Hematopoietic multipotent progenitor cell treated with erythropoietin and hydrocortisone succinate and interleukin-3 and kit ligand, for 8 days (in vitro differentiated cells): ENCODE results near the gene TRIM37.
A peak's percentile ranks its signal among the peaks of the same experiment; 100 is the strongest.
"Not testable (repeated sequence)": the region's sequence is repeated elsewhere in the genome, so short reads cannot be mapped to it uniquely, and the experiment has no call there.

ENCODE experiments used
- DNase-seq: peaks from one replicate; pipeline ENCODE4 v3.0.0-alpha.2; 2015

The TRIM37 gene

GRCh38 chr17:59108400-59109102, 1.9 kb upstream of the TRIM37 start:
- DNase-seq: no peak

DNA sequence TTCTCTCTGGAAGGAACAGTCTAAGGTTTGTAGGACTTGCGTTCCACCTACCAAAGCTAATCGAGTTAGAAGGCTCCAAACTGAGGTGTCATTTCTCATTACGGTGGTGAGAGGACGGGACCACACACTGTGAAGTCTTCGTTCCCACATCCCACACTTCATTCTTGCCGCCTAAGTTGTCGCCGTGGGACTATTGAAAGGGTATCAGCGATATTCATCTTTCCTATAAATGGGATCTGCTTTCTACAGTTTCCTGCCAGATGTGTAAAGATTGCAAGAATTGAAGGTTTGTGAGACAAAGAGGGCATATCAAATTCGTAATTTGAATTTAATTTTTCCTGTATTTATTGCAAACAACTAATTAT, 608 bp upstream of the TRIM37 start:
- no peak for DNase-seq

GRCh38 chr17:59105852-59106462, 723 bp downstream of the TRIM37 start:
- DNase-seq: peak; percentile 76

DNA sequence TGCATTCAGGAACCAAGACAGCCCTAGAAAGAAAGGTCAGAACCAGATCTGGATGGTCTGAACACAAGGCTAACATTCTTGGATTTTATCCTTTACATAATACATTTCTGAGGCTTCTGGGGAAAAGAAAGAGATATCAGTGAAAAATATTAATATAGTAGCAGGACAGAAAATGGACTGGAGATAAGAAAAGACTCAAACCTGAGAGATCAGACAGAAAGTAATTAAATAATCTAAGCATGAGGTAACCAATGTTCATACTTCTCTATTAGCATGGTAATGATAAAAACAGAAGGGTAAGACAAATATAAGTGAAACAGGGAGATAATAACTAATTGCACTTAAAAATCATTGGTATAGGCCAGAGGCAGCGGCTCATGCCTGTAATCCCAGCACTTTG, 5.5 kb downstream of the TRIM37 start:
- no peak for DNase-seq

DNA sequence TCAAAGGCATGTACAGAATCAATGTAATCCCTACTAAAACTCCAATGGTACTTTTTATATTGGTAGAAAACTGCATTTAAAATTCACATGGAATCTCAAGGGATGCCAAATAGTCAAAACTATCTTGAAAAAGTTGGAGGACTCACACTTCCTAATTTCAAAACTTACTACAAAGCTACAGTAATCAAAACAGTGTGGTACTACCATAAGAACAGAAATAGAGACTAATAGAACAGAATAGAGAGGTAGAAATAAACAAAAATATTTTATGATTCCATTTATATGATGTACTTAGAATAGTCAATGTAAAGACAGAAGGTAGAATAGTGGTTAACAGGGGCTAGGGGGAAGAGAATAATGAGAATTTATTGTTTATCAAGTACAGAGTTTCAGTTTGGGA, 8.8 kb downstream of the TRIM37 start:
- no peak for DNase-seq

GRCh38 chr17:59094861-59095530, 11.7 kb downstream of the TRIM37 start:
- DNase-seq: no peak

DNA sequence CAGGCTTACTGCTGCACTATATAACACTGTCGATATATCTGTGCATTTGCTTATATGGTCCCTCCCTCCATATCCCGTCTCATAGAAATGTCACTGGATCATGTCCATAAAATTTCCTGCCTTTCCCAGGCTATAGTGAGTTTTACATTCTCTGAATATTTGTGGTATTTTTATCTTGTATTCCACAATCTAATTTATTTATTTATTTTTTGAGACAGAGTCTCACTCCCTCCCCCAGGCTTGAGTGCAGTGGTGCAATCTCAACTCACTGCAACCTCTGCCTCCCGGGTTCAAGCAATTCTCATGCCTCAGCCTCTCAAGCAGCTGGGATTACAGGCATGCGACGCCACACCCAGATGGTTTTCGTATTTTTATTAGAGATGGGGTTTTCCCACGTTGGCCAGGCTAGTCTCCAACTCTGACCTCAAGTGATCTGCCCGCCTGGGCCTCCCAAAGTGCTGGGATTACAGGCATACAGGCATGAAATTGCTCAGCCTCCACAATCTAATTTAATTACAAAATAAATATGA, 12.9 kb downstream of the TRIM37 start:
- no peak for DNase-seq

DNA sequence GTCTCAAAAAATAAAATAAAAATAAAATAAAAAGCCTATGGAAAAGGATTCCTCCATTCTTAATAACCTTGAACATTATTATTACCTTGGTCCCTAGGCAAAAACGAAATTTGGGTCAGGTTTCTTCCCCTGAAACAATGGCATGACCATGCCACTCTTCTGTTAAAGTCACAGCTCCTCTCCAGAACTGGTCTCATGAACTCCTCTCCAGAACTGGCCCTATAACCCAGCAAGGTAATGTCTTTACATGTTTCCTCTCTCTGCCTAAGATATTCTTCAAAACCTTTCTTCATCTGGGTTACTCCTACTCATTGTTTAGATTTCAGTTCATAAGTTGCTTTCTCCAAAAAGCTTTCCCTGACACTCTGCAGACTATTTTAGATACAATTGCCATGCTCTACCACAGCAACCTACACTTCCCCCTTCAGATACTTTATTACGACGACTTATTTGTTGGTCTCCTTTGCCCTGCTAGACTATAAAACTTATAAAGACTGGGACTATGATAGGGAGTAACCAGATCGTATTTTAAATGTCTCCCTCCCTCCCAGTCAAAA, 13.5 kb downstream of the TRIM37 start:
- DNase-seq: no peak

GRCh38 chr17:59090593-59090992, 16.1 kb downstream of the TRIM37 start:
- not testable (repeated sequence) for DNase-seq

DNA sequence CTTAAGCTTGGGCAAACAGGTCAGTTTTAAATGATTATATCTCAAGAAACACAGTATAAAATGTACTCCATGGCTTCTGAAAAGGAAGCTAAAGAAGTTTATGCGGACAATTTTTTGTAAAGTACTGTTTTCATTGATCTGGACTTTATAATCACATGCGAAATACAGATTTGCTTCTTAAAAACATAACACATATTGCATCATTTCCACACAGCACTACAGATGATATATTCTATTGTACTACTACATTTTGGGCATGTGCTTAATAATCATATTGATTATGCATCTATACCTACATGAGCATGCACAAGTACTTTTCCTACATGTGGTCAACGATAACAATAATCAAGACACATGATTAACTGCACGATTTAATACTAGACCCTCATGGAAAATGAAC, 22.5 kb downstream of the TRIM37 start:
- DNase-seq: no peak

DNA sequence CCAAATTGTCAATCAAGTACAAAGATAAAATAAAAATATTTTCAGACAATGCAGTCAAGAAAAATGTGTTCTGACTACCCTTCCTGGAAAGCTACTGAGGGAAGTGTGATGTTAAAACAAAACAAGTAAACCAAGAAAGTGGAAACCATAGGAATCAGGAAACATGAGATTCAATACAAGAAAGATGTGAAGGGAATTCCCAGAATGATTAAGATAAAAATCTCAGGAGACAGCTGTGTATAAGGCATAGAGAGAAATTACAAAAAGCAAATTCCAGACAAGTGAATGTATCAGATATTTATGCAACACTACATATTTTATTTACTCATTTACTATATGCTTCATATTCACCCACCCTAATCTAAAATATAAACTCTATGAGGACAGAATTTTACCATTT, 32.2 kb downstream of the TRIM37 start:
- DNase-seq: no peak

DNA sequence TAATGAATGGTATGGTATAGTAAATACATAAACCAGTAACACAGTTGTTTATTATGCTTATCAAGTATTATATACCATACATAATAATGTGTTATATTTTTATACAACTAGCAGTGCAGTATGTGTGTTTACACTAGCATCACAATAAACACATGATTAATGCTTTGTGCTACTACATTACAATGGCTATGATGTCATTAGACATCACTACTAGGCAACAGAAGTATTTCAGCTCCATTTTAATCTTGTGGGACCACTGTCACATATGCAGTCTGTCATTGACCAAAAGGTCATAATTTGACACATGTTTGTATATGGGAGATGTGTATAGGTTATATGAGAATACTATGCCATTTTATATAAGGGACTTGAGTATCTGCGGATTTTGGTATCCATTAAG, 32.7 kb downstream of the TRIM37 start:
- DNase-seq: no peak

DNA sequence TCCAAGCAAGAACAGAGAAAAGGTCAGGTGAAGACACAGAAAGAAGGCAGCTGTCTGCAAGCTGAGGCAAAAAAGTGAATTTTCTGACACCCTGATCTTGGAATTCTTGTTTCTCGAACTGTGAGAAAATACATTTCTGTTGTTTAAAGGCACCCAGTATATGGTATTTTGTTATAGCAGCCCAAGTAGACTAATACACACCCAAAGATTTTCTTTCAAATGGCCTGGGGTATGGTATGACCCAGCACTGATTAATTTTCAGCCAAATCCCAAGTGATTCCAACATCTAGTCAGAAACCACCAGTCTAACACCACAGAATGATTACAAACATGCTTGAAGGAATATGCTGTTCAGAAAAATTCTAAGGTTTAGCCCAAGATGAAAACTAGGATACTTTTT, 36.8 kb downstream of the TRIM37 start:
- DNase-seq: no peak

DNA sequence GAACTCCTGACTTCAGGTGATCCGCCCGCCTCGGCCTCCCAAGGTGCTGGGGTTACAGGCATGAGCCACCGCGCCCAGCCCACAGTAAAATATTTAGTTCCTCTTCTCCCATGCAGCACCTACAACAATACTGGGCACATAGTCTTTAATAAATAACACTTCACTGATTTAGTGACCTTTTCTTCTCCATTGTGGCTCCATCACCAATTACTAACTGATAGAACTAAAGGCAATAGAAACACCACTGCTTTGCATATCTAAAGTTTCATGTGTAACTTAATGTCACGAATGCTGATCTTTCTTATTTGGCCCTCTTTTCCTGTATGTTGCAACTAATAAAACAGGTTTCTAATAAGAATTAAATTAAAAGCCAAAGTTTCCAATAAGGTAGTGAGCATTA, 38.9 kb downstream of the TRIM37 start:
- no peak for DNase-seq

- no peak for DNase-seq
Observed at GRCh38 chr17:59067340-59067739, 39.3 kb downstream of the TRIM37 start.

- no peak for DNase-seq
Observed at GRCh38 chr17:59062509-59062908, 44.2 kb downstream of the TRIM37 start.

DNA sequence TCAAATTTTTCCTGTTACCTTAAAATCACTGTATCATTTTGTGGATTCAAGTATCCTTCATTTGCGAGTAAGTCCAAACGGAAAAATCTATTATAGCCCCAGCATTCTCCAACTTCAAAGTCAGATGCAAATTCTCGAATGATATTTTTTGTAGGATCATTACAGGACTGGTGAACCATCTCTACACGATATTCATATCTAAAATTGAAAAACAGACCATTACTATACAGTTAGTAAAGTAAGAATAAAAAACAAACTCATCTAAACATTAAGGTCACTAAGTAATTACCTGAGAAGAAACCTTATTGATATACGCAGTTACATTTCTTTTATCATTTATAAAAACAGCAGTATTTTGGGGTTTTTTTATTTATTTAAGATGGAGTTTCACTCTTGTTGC, 49.8 kb downstream of the TRIM37 start:
- DNase-seq: no peak

- DNase-seq: no peak
Observed at GRCh38 chr17:59049798-59050197, 56.9 kb downstream of the TRIM37 start.

- DNase-seq: no peak
Observed at GRCh38 chr17:59047616-59048015, 59.1 kb downstream of the TRIM37 start.

DNA sequence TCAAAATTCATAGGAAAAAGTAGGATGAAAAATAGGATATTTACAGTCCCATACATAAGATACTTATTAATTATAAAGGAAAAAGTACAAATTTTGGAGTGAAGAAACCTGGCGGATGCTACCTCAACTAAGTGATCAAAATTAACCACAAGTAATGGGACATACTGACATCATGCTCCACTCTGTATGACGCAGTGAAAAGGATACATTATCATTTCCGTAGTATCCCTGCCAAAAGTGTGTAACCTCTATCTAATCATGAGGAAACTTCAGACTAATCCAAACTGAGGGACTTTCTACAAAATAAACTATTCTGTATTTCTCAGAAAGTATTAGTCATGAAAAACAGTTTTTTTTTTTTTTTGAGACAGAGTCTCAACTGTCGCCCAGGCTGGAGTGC, 60.5 kb downstream of the TRIM37 start:
- DNase-seq: peak; percentile 42

DNA sequence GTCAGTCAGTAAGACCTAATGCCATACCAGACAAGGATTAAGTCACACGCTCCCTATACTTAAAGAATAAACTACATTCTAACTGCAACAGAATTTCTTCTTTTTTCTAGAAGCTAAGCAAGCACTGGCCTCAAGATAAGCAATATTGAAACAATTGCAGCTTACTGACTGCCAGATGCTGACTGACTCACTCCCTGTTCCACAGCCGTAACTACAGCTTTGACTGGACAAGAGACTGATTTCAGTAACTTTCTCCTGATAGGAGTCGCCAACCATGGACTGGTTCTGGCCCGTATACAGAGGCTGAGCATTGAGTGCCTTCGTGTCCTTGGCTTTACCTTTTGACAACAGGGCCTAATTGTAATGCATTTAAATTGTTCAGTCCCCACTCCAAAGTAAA, 67.9 kb downstream of the TRIM37 start:
- DNase-seq: no peak

- DNase-seq: no peak
Observed at GRCh38 chr17:59037960-59038359, 68.7 kb downstream of the TRIM37 start.

DNA sequence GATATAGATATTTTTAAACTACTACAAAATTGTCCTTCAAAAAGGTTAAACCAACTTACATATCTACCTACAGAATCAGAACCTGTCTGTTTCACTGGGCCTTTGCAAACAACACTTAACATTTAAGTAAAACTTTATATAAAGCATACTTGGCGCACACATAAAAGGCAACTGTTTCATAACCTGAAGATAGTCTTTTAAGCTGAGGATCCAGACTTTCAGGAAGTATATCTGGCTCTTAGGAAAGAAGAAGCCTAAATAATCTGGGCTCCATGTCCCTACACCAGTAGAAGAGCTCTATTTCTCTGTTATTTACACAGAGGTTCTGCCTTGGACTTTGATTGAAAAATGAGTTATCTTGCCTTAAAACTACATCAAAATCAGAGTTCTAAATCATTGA, 75.9 kb downstream of the TRIM37 start:
- no peak for DNase-seq

DNA sequence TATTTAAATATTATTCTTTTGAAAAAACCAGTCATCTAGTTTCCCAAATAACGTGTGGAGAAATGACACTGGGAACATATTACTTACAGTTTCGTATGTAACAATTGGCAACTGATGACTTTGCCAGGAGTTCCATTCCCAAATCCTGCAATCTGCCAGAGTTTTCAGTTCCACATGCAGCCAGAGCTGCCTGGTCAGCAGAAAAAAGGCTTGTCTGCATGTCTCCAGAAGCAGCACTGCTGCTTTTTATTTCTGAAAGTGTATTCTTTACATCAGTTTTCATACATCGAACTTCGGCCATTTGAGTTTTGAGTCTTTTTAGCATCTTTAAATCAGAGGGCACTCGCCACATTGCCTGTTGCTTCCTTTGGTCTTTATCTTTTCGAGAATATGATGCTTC, 78.4 kb downstream of the TRIM37 start:
- DNase-seq: no peak
